Brain pericyte (primary cell): Measurements from ENCODE around the gene YPEL1.
A peak's percentile ranks its signal among the peaks of the same experiment; 100 is the strongest.
"Not testable (repeated sequence)": the region's sequence is repeated elsewhere in the genome, so short reads cannot be mapped to it uniquely, and the experiment has no call there.

Experiments
- DNase-seq: peaks from one replicate; pipeline ENCODE4 v3.0.0-alpha.2; 2012; ENCODE audit warnings: low read depth, low spot score

The YPEL1 gene

DNA sequence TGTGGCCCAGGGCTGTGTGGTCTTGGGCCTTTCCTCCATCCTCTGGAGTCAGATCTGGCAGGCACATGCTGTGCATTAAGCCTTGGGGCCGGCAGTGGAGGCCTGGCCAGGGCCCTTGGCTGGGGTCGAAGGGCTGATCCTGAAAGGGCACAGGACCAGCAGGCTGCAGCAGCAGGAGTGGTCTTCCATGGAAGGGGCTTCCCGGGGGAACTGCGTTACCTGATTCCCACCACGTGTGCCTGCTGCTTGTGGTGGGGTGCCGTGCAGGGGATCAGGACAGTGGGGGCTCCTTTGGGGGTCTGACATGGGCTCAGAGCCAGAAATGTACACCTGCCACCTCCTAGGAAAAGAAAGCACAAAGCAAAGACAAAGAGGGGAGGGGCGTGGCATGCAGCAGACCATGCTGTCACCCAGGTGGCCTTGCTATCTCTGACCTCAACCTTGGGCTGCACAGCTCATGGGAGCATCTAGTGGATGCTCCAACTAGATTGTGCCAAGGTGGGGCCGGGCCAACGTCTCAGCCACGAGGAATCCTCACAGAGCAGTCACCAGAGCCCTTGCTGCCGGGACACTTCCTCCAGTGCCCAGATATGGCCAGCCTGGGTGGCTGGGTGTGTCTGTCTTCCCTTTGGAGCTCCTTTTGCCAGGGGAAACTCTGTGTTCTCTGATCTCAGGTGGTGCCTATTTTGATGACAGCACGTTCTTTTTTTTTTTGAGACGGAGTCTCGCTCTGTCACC, 17.9 kb upstream of the YPEL1 start:
- no peak for DNase-seq

DNA sequence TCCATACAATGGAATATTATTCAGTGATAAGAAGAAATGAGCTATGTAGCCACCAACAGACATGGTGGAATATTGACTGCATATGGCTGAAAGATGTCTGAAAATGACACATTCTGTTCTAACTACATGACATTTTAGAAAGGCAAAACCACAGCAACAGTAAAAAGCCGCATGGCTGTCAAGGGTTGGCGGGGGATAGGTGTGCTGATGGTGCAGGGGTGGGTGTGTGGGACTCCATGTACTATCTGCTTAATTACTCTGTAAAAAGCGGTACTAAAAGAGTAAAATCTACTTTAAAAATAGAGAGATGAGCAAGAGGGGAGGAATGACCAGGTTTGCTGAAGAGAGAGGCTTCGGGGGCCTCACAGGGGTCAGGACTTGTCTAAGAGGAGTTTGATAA, 16.7 kb upstream of the YPEL1 start:
- no peak for DNase-seq

DNA sequence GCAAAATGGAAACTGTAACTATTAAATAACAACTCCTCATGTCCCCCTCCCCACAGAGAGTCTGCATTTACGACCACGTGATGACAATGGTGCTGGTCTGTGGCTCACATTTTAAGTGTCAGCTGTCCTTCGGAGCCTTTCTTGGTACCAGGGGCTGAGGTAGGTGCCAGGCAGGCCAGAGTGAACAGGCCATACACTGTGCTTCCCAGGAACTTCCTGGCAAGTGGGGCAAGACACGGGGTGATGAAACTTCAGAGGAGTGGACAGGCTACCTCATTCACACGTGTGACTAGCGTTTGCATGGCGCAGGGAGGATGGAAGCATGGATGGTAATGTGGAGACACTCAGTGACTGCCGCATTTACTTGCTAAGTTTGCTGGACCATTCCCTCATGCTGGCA, 10.4 kb upstream of the YPEL1 start:
- no peak for DNase-seq

GRCh38 chr22:21744917-21745316, 9.3 kb upstream of the YPEL1 start:
- not testable (repeated sequence) for DNase-seq

DNA sequence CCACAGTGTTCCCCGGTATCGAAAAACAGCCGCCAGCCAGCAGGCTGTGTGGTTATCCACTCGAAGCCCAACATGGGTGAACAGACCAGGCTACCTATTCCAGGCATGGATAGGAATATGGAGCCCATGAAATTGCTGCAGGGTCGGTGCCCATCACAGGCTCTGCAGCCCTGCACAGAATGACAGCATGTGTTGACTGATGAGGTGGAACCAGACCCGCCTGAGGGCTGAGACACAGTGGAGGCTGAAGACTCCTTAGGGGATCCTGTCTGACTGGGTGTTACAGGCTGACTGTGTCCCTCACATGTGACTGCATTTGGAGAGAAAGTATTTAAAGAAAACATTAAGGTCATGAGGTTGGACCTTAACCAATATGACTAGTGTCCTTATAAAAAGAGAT, 6.2 kb upstream of the YPEL1 start:
- no peak for DNase-seq

DNA sequence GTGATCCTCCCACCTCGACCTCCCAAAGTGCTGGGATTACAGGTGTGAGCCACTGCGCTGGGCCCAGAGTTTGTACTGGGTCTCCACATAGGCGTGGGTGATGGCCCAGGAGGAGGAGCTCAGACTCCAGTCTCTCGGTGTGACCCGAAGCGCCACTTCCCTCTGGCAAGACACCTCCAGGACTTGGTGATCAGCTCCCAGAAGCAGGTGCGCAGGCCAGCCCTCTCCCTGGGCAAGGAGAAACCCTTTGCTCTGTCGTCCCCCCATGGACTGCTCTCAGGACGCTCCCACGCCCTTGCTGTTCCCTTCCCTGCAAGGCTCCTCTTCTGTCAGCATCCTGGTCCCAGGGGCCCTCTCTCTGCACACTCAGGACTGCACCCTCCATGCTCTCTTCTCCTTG, 5.5 kb upstream of the YPEL1 start:
- DNase-seq = no peak

- DNase-seq = no peak
These were observed 4.3 kb upstream of the YPEL1 start for GRCh38 chr22:21739828-21740377.

GRCh38 chr22:21738966-21739365, 3.4 kb upstream of the YPEL1 start:
- no peak for DNase-seq

- no peak for DNase-seq
These were observed 2.5 kb upstream of the YPEL1 start for GRCh38 chr22:21738081-21738480.

- no peak for DNase-seq
These were observed 1.4 kb upstream of the YPEL1 start for GRCh38 chr22:21736948-21737347.

GRCh38 chr22:21736084-21736642, 569 bp upstream of the YPEL1 start:
- peak; percentile 22 for DNase-seq

GRCh38 chr22:21734540-21735199, 924 bp downstream of the YPEL1 start:
- no peak for DNase-seq

DNA sequence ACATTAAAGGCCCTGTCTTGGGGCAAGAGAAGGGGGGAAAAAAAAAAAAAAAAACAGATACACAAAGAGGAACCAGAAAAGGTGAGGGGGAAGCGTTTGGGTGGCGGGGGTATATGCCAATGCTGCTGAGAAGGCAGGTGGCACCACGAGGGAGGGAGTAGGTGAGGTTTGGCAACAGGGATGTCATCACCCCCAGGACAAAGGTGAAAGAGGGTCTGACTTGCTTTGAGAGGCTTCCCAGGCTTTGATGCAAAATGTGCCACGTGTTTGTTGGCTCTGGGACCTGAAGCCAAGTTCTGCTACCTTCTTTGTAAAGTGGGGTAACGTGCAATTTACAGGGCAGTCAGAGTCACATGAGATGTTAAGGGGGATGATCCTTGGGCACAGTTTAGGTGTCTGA, 4.1 kb downstream of the YPEL1 start:
- DNase-seq = no peak

- DNase-seq = no peak
These were observed 4.9 kb downstream of the YPEL1 start for GRCh38 chr22:21730535-21731308.

DNA sequence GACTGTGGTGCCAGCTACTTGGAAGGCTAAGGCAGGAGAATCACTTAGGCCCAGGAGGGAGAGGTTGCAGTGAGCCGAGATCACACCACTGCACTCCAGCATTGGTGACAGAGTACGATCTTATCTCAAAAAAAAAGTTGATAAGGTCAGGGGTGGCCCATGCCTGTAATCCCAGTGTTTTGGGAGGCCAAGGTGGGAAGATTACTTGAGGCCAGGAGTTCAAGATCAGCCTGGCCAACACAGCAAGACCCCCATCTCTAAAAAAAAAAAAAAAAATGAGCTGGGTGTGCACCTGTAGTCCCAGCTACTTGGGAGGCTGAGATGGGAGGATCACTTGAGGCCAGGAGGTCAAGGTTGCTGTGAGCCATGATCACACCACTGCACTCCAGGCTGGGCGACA, 6.4 kb downstream of the YPEL1 start:
- not testable (repeated sequence) for DNase-seq

GRCh38 chr22:21728270-21728669, 7.3 kb downstream of the YPEL1 start:
- no peak for DNase-seq

DNA sequence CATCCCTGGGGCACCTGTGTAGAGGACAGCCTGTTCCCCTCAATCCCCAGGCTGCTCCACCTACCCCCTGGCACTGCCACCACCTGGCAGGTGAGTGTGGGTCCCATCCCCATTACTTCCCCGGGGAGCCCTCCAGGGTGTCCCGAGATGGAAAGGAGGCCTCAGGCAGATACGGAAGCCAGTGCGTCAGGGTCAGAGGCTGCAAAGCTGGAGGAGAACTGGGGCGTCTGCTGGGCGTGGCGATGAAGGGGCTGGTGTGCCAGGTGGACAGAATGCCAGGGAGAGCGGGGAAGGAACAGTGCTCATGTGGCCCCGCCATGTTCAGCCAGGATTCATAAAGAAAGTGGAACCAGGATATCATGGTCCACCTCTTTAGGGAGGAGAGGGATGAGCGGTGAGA, 7.8 kb downstream of the YPEL1 start:
- DNase-seq = no peak

- no peak for DNase-seq
These were observed 8.4 kb downstream of the YPEL1 start for GRCh38 chr22:21727159-21727558.

DNA sequence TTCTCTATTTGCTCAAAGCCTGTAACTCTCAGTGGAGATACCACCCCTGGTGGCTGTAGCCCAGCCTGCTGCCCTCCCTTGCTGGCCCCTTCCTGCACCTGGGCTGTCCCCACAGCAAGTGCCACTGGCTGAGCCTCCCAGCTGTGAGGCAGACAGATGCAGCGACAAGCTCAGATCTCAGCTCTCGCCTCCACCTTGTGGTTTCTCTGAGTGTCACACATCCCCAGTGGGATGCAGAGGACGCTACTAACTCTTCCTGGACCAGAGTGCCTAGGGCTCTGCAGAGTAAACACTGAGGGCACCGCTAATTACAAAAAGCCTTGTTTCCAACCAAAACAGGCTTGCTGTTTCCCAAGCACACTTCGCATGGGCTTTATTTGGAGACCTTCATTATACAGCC, 8.9 kb downstream of the YPEL1 start:
- no peak for DNase-seq

DNA sequence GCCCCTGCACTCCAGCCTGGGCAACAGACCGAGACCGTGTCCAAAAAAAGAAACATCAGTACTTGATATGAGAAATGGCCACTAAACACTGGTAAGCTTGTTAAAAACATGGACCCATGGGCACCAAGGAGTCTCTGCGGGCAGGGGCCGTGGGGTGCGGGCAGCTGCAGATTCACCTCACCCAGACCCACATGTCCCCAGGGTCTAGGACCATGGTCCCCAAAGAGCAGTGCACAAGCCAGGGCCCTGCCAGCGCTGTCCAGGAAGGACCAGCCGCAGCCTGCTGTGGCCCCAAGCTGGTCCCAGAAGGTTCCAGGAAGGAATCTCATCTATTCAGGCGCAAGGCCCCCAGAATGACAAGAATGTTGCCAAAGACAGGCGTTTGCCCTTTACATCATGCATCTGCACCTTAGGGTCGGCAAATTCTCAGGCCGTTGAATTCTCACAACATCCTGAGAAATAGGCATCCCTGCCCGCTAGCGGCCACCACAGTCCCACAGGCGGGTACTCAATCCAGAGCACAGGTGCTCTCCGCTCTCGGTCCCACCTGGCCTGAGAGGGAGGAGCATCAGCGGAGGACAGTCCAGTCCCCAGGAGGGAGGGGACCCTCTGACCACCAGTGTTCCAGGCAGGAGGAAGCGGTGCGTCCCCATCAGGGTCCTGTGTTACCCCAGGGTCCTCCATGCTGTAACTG, 9.5 kb downstream of the YPEL1 start:
- no peak for DNase-seq

- not testable (repeated sequence) for DNase-seq
These were observed 11.1 kb downstream of the YPEL1 start for GRCh38 chr22:21724496-21724895.
